SK-N-MC (cell line): ENCODE measurements around the gene ALKBH2.

Experiments
- EZH2 ChIP-seq: fragments of 200-600 bp; sonication (generic); IDR thresholded peaks from one replicate; pipeline ENCODE4 v1.6.1; 2017; ENCODE audit warnings: antibody characterized with exemption
- POLR2AphosphoS5 ChIP-seq: IDR thresholded peaks from 2 replicates; pipeline ENCODE4 v1.6.1; 2012; ENCODE audit warnings: mild to moderate bottlenecking, low read depth, low read length, borderline replicate concordance

DNA sequence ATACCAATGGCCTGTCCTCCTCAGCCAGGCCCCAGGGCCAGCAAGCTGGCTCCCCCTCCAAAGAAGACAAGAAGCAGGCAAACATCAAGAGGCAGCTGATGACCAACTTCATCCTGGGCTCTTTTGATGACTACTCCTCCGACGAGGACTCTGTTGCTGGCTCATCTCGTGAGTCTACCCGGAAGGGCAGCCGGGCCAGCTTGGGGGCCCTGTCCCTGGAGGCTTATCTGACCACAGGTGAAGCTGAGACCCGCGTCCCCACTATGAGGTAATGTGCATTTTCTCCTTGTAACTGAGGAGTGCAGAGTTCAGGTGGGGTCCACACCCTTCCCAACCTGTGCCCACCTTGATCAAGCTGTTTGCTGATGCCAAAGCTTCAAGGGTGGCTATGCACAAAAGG is 46.5 kb upstream of the ALKBH2 start:
- TF ChIP-seq EZH2 = no peak
- no peak for TF ChIP-seq POLR2AphosphoS5
